HCEC 1CT (cell line): ENCODE measurements around the gene PSMA2.

Experiments used
- DNase-seq: peaks from one replicate; pipeline ENCODE4 v3.0.0-alpha.2; 2017

PSMA2 gene

GRCh38 chr7:42939457-42940240, 7.7 kb upstream of the PSMA2 start:
- no peak for DNase-seq

- DNase-seq = no peak
These were observed 3.9 kb upstream of the PSMA2 start for GRCh38 chr7:42935861-42936260.

GRCh38 chr7:42934291-42934690, 2.3 kb upstream of the PSMA2 start:
- DNase-seq = no peak

GRCh38 chr7:42932811-42933591, 1.0 kb upstream of the PSMA2 start:
- DNase-seq = peak; percentile 41

- no peak for DNase-seq
These were observed 534 bp downstream of the PSMA2 start for GRCh38 chr7:42931447-42931833.

GRCh38 chr7:42930889-42931288, 1.1 kb downstream of the PSMA2 start:
- no peak for DNase-seq

GRCh38 chr7:42929449-42929848, 2.5 kb downstream of the PSMA2 start:
- DNase-seq = no peak

GRCh38 chr7:42928754-42929153, 3.2 kb downstream of the PSMA2 start:
- no peak for DNase-seq

- no peak for DNase-seq
These were observed 5.8 kb downstream of the PSMA2 start for GRCh38 chr7:42926204-42926603.

- DNase-seq = no peak
These were observed 6.3 kb downstream of the PSMA2 start for GRCh38 chr7:42925630-42926029.

GRCh38 chr7:42924223-42924838, 7.6 kb downstream of the PSMA2 start:
- DNase-seq = no peak

GRCh38 chr7:42922017-42922753, 9.8 kb downstream of the PSMA2 start:
- DNase-seq = no peak

GRCh38 chr7:42915356-42915755, 16.6 kb downstream of the PSMA2 start:
- DNase-seq = peak; percentile 22

- peak; percentile 77 for DNase-seq
These were observed 17.4 kb downstream of the PSMA2 start for GRCh38 chr7:42914421-42915045.

- no peak for DNase-seq
These were observed 18.0 kb downstream of the PSMA2 start for GRCh38 chr7:42914009-42914408.

GRCh38 chr7:42913591-42913990, 18.4 kb downstream of the PSMA2 start:
- no peak for DNase-seq

- DNase-seq = peak; percentile 92
These were observed 20.2 kb downstream of the PSMA2 start, which contains the start of gene C7orf25 for GRCh38 chr7:42911454-42912447. Gene C7orf25, minus strand, starts transcription at chr7:42912070. Its CDS starts 1,170 bp downstream, at chr7:42910900.

- DNase-seq = no peak
These were observed 21.7 kb downstream of the PSMA2 start for GRCh38 chr7:42910306-42910705.

- DNase-seq = no peak
These were observed 24.7 kb downstream of the PSMA2 start for GRCh38 chr7:42907316-42907715.

GRCh38 chr7:42906181-42906580, 25.8 kb downstream of the PSMA2 start:
- DNase-seq = no peak

- no peak for DNase-seq
These were observed 29.6 kb downstream of the PSMA2 start for GRCh38 chr7:42902331-42902730.
